MCF 10A (cell line): Measurements from ENCODE around the gene MTLN. TPM values are rescaled to one million over a fixed set of nuclear protein-coding genes. Genes with fewer than 3 reads are reported as not detected.
"Not testable (repeated sequence)": the region's sequence is repeated elsewhere in the genome, so short reads cannot be mapped to it uniquely, and the experiment has no call there.

Experiments used
- BruUV-seq: library from RNA; stranded (reverse); fragments of 400-500 nt; replicated peaks from 2 replicates; lab custom pipeline; 2021; lab: Mats Ljungman, UMichigan
- CTCF ChIA-PET: fragments of 300-600 bp; sonication (Branson Sonifier 250); formaldehyde crosslinking; extraction: SDS; loops from one replicate; lab custom pipeline; 2021; ENCODE audit warnings: antibody characterized with exemption, inconsistent platforms; lab: Yijun Ruan, JAX
- POLR2A ChIA-PET: fragments of 300-600, 350-650 bp; sonication (Branson Sonifier 250); formaldehyde crosslinking; extraction: SDS; loops from one replicate; lab custom pipeline; 2020; ENCODE audit warnings: antibody characterized with exemption, inconsistent platforms; lab: Yijun Ruan, JAX
- DNase-seq: peaks from one replicate; pipeline ENCODE4 v3.0.0-alpha.2; 2018; ENCODE audit not compliant: unreplicated experiment
- H3K27ac Mint-ChIP-seq: one replicate; pipeline ENCODE4 v1.8.0; 2022; ENCODE audit warnings: mild to moderate bottlenecking, low read depth, mixed read lengths; ENCODE audit not compliant: unreplicated experiment
- H3K27me3 Mint-ChIP-seq: one replicate; pipeline ENCODE4 v1.8.0; 2022; ENCODE audit warnings: mixed read lengths; ENCODE audit not compliant: insufficient read depth, unreplicated experiment
- H3K36me3 Mint-ChIP-seq: one replicate; pipeline ENCODE4 v1.8.0; 2022; ENCODE audit warnings: mild to moderate bottlenecking, moderate library complexity, mixed read lengths; ENCODE audit not compliant: insufficient read depth, unreplicated experiment
- H3K4me1 Mint-ChIP-seq: one replicate; pipeline ENCODE4 v1.8.0; 2022; ENCODE audit warnings: mixed read lengths; ENCODE audit not compliant: insufficient read depth, unreplicated experiment
- H3K4me3 Mint-ChIP-seq: one replicate; pipeline ENCODE4 v1.8.0; 2022; ENCODE audit warnings: mild to moderate bottlenecking, moderate library complexity, mixed read lengths; ENCODE audit not compliant: unreplicated experiment
- H3K9me3 Mint-ChIP-seq: one replicate; pipeline ENCODE4 v1.8.0; 2022; ENCODE audit warnings: mixed read lengths; ENCODE audit not compliant: unreplicated experiment
- CTCF ChIP-seq: fragments of 200-600 bp; IDR thresholded peaks from one replicate; pipeline ENCODE4 v1.8.0; 2022; ENCODE audit warnings: antibody characterized with exemption, mild to moderate bottlenecking; ENCODE audit not compliant: unreplicated experiment
- intact Hi-C: fragments of 100-400 bp; cut with micrococcal nuclease; formaldehyde crosslinking; loops from 2 replicates; pipeline ENCODE4 v1.14.1; 2022
- total RNA-seq: library from RNA; stranded (reverse); gene quantifications from 2 replicates; pipeline ENCODE4 v1.2.3, GENCODE V29; 2022

Gene MTLN
- total RNA-seq, 1 experiment from 2014 or later = 65.0 TPM

GRCh38 chr2:110222626-110223025, 10.3 kb upstream of the MTLN start:
- H3K9me3 Mint-ChIP-seq, H3K4me3 Mint-ChIP-seq, H3K4me1 Mint-ChIP-seq, BruUV-seq, H3K27ac Mint-ChIP-seq, CTCF ChIA-PET, intact Hi-C loops, H3K36me3 Mint-ChIP-seq, DNase-seq: not testable (repeated sequence)
- peaks cover 86% of the 10 kb centered on the region for H3K27me3 Mint-ChIP-seq
- POLR2A ChIA-PET = interaction anchor here (0.6 kb wide), 1 partner anchor 18 kb away, joined by 4 read pairs; no protein-coding TSS in a partner anchor

DNA sequence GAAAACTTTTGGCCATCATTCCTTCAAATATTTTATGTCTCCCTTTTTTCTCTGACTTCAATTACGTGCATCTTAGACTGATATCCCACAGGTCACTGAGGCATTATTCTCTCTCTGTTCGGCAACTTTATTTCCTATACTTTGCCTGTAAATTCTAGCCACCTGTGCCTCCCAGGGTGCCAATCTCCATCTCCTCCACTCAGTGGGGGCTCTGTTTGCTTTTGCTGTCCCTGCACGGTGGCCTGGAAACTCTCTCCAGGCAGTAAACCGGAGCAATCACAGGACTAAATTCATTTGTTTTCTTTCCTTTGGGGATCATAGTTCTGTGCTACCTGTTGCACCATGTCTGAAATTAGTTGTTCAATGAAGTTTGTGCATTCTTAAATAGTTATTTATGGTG, 9.6 kb upstream of the MTLN start:
- H3K27ac Mint-ChIP-seq = no peak overlapping the region
- H3K4me1 Mint-ChIP-seq = no peaks in the 10 kb centered on the region
- H3K27me3 Mint-ChIP-seq = peaks cover 81% of the 10 kb centered on the region
- no peak for TF ChIP-seq CTCF
- no peak overlapping the region for H3K4me3 Mint-ChIP-seq
- ChIA-PET CTCF (no interaction called here), POLR2A (interaction anchor here (1.0 kb wide), 1 partner anchor 17 kb away, joined by 3 read pairs; no protein-coding TSS in a partner anchor)
- no peak for DNase-seq
- intact Hi-C loops = no loop called here
- BruUV-seq = no TSS peak
- H3K9me3 Mint-ChIP-seq = no peaks in the 10 kb centered on the region
- no peaks in the 10 kb centered on the region for H3K36me3 Mint-ChIP-seq

DNA sequence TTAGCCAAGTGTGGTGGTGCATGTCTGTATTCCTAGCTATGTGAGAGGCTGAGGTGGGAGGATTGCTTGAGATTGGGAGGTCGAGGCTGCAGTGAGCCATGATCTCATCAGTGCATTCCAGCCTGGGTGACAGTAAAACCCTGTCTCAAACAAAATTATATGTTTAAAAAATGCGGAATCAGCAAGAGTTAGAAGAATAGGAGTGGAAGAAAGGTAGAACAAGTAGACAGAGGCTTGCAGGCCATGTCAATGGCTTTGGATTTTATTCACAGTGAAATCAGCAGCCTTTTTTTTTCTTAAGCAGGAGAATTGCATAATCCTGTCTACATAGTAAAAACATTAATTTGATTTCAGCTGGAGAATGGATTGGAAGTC, 7.8 kb upstream of the MTLN start:
- no peak for DNase-seq
- no TSS peak for BruUV-seq
- no peak overlapping the region for H3K4me3 Mint-ChIP-seq
- ChIA-PET POLR2A (no interaction called here), CTCF (interaction anchor here (0.8 kb wide), 1 partner anchor 591 kb away, joined by 4 read pairs; no protein-coding TSS in a partner anchor)
- H3K36me3 Mint-ChIP-seq = no peaks in the 10 kb centered on the region
- intact Hi-C loops = no loop called here
- H3K27me3 Mint-ChIP-seq = peaks cover 81% of the 10 kb centered on the region
- H3K4me1 Mint-ChIP-seq = no peaks in the 10 kb centered on the region
- H3K27ac Mint-ChIP-seq = no peak overlapping the region
- no peaks in the 10 kb centered on the region for H3K9me3 Mint-ChIP-seq
- TF ChIP-seq CTCF = no peak

DNA sequence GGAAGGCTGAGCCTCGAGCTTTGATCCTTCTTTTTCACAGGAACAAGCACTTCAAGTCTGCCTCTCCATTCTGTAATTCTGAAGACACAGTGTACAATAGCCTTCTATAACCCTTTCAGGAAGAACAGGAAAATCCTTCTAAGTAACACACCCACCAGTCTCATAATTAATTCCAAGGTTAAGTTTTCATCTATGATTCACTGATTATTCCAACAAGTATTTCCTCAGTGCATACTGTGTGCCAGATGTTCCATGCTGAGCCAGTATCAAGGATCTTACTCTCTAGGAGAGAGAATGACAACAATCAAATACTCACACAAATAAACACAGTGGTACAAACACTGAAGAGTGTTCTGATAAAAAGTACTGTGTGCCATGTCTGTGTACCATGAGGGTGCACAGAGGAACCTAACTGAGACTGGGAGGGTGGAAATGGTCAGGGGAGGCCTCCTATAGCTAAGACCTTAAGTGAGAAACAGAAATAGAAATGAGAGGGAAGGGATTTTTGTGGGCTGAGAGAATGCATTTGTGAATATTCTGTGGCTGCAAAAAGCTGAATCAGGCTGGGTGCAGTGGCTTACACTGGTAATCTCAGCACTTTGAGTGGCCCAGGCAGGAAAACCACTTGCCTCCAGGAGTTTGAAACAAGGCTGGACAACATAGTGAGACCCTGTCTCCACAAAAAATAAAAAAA, 7.3 kb upstream of the MTLN start:
- no peaks in the 10 kb centered on the region for H3K36me3 Mint-ChIP-seq
- no peaks in the 10 kb centered on the region for H3K4me1 Mint-ChIP-seq
- H3K27ac Mint-ChIP-seq = no peak overlapping the region
- no peak overlapping the region for H3K4me3 Mint-ChIP-seq
- POLR2A ChIA-PET = no interaction called here
- CTCF ChIA-PET = interaction anchor here (0.8 kb wide), 1 partner anchor 592 kb away, joined by 4 read pairs; no protein-coding TSS in a partner anchor
- H3K27me3 Mint-ChIP-seq = peaks cover 83% of the 10 kb centered on the region
- no peaks in the 10 kb centered on the region for H3K9me3 Mint-ChIP-seq
- intact Hi-C loops = no loop called here
- BruUV-seq = no TSS peak
- no peak for DNase-seq
- TF ChIP-seq CTCF = no peak

- H3K27me3 Mint-ChIP-seq = peaks cover 77% of the 10 kb centered on the region
These were observed 6.5 kb upstream of the MTLN start for GRCh38 chr2:110218889-110219288.

More at GRCh38 chr2:110218889-110219288, 6.5 kb upstream of the MTLN start:
- DNase-seq, POLR2A ChIA-PET, H3K4me1 Mint-ChIP-seq, BruUV-seq, H3K36me3 Mint-ChIP-seq, CTCF ChIA-PET, H3K4me3 Mint-ChIP-seq, H3K27ac Mint-ChIP-seq, H3K9me3 Mint-ChIP-seq, intact Hi-C loops: not testable (repeated sequence)
